HG03066 (cell line): ENCODE measurements around the gene PAQR5.
"Not testable (repeated sequence)": the region's sequence is repeated elsewhere in the genome, so short reads cannot be mapped to it uniquely, and the experiment has no call there.

ENCODE experiments used
- ATAC-seq: cut with Tn5 transposase; IDR thresholded peaks from one replicate; pipeline ENCODE4 v1.9.1; 2021; ENCODE audit warnings: low read depth; ENCODE audit not compliant: unreplicated experiment

The PAQR5 gene

DNA sequence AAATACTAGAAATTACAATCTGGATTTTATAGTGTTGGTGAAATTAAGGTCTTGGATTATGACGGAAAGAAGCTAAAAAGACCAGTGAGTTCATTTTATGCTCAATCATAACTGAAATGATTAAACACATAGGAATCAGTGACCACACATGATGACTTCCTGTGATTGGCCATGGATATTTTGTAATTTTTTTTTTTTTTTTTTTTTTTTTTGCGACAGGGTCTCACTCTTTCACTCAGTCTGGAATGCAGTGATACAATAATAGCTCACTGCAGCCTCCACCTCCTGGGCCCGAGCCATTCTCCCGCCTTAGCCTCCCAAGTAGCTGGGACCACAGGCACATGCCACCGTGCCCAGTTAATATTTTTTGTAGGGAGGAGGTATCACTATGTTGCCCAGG is 47.4 kb downstream of the PAQR5 start:
- no peak for ATAC-seq

DNA sequence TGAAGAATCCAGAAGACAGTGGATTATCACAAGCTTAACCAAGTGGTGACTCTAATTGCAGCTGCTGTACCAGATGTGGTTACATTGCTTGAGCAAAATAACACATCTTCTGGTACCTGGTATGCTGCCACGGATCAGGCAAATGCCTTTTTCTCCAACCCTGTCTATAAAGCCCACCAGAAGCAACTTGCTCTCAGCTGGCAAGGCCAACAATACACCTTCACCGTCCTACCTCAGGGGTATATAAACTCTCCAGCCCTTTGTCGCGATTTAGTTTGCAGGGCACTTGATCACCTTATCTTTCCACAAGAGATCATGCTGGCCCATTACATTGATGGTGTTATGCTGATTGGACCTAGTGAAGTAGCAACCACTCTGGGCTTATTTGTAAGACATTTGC is 52.6 kb downstream of the PAQR5 start:
- no peak for ATAC-seq

DNA sequence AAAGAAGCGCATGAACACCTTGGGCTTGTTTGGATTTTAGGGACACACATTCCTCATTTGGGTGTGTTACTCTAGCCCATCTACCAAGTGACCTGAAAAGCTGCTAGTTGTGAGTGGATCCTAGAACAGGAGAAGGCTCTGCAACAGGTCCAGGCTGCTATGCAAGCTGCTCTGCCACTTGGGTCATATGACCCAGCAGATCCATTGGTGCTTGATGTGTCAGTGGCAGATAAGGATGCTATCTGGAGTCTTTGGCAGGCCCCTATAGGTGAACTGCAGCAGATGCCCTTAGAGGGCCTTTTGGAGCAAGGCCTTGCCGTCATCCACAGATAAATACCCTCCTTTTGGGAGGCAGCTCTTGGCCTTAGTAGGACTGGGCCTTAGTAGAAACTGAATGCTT is 53.2 kb downstream of the PAQR5 start:
- no peak for ATAC-seq

DNA sequence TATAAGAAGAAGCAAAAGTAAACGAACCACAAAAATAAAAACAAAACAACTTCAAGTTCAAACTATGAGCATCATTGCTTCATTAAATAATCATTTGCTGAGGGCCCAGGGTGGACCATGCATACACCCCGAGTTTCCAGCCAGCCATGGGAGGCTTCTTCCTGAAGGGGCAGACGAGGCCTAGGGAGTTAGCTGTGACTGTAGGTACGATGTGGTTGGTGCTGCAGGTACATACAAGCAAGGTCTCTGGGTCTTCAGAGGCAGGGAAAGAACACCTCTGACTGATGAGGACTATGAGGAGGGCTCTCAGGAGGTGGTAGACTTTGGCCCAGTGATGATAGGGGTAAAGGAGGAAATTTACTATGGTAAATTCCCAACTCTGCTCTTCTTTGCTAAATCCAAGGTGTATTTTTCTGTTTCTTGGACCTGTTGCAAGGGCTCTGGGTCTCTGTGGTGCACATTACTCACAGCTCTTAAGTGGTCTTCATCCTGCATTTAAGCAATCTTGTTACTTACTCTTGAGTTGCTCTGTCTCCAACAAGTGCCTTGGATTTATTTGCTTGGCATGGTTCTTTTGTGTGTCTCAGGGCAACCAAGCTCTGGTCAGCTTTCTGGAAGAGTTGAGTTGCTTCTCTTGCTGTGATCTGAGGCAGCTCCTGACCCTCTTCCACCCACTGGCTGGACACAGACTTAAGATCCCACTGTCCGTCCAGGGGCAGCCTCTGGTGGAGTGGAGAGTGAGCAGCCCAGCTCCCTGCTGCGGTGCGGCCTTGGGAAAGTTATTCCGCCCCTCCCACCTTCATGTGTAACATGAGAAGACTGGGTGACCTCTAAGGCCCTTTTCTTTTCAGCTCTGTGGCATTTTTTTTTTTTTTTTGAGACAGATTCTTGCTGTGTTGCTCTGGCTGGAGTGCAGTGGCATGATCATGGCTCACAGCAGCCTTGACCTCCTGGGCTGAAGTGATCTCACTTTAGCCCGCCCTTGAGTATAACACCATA is 59.4 kb downstream of the PAQR5 start:
- ATAC-seq: no peak

DNA sequence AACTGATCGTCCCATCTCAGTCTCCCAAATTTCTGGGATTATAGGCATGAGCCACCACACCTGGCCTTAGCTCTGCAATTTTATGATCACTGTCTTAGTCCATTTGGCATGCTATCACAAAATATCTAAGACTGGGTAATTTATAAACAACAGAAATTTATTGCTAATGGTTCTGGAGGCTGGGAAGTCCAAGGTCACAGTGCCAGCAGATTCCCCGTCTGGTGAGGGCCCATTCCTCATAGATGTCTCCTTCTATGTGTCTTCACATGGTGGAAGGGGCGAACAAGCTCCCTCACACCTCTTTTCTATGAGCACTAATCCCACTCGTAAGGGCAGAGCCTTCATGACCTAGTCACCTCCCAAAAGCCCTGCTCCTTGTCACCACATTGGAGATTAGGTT is 60.1 kb downstream of the PAQR5 start:
- ATAC-seq: no peak

DNA sequence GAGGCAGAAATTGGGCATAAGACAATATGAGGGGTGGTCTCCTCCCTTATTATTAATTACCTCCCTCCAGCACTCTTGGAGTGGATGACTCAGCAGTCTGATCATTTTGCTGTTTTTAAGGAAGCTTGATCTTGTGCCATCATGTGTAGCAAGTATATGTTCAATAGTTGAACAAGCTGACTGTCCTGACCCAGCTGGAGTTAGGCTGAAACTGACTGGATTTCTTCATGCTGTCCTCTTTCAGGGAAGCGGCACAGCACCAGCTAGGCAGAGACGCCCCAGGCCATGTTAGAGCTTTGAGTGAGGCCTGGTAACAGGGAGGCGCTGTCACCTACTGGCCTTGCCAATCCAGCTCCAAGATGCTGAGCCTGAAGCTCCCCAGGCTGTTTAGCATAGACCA is 61.0 kb downstream of the PAQR5 start:
- no peak for ATAC-seq

DNA sequence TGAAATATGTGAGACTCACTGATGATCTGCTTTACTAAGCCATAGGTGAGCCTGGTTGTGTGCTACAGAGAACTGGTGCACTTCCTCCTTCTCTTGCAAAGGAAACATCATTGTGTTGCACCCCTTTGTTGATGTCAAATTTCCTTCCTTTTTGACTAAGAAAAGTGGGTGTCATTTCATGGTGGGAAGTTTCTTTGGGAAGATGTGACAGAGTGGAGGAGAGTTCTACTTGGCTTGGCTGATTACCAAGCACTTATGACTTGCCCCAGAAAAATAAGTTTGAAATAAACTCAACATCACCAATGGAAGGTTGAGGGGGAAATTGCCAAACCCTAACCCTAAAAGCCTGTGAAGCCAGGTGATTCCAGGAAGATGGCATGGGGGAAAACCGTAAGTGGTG is 61.9 kb downstream of the PAQR5 start:
- no peak for ATAC-seq

DNA sequence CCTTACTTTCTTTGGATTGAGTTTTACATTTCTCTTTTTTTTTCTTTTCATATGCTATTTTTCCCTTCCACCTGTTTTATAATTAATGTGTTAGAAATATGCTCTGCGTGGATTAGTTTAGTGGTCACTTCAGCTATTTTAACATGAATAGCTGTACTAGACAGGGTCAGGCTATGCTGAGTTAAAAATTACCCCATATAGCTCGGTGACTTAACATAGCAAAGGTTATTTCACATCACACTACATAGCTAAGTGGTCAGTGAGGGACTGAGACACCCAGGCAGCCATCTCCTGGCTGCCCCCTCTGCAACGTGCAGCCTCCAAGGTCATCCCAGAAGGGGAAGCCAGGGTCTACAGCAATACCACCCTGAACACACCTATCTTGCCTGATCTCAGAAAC is 68.5 kb downstream of the PAQR5 start:
- no peak for ATAC-seq

DNA sequence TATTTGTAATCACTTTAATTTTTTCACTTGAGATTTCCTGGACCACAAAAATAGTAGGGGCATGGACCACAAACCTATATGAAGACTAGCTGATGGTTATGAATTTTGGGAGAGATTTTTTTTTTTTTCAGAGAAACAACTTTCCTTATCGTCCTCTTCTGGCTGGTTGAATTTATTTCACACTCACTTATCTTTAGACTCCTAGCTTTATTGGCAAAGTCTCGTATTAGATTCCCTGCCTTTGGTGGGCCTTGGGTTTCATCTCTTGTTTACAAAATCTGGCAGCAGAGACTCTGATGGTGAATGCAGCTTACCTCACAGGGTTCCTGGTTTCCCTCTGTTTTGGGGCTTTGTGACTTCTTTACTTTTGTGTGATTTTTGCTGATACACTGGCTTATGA is 70.9 kb downstream of the PAQR5 start:
- ATAC-seq: no peak

DNA sequence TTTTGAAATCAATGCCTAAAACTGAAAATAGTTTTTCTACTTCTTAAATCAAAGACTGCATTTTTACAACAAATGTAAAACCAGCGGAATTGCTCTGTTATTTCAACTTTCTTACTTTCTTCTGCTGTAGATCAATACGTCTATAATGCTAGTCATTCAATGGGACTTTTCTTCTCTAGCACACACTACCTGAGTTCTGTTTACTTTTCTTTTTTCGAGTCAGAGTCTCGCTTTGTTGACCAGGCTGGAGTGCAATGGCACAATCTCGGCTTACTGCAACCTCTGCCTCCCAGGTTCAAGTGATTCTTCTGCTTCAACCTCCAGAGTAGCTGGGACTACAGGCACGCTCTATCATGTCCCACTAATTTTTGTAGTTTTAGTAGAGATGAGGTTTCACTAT is 74.7 kb downstream of the PAQR5 start:
- ATAC-seq: no peak

DNA sequence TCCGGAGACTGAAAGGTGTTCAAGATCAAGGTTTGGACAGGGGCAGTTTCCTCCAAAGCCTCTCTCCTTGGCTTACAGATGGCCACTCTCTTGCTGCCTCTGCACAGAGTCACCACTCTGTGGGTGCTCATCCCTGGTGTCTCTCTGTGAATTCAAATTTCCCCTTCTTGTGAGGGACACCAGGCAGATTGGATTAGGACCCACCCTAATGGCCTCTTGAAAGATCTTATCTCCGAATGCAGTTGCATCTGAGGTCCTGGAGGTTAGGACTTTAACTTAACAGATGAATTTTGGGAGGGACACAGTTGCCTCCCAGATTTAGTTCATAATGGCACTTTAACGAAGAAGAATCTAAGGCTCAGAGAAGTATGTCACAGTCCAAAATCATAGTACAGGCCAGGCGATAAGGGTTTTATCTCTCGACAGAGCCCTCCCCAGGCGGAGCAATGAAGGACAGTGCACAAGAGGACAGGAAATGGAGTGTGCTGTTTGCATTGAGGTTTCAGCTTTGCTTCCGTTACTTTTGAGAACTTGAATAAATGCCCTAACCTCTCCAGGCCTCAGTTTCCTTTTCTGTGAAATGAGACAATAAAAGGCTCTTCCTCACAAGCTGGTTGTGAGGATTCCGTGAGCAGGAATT is 76.6 kb downstream of the PAQR5 start:
- ATAC-seq: no peak

DNA sequence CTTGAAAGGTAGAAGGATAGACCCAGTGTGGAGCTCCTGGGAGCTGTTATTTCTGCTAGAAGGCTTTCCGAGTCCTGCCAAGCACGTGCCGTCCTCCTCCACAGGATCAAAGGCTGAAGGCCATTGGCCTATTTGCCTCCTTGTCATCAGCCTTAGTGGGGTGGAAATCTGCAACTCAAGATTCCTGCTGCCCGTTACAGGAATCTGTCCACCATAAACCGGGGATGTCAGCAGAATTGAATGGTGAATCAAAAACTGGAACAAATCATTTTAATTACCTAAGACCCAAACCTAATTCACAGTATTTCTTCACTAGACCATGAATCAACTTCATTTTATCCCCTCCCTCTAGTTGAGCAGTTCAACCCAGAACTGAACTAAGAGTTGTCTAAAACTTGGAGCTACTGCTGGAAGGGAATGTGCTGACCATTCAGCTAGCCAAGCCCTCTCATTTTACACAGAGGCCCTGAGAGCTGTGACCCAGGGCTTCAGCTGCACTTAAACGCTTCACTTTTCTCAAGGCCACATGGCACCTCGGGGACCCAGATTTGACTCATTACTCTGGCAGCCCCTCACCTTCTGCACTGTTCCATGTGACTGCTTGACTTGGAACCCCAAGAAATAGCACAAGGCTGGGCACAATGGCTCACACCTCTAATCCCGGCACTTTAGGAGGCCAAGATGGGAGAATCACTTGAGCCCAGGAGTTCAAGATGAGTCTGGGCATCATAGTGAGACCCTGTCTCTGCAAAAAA is 78.7 kb downstream of the PAQR5 start:
- no peak for ATAC-seq

DNA sequence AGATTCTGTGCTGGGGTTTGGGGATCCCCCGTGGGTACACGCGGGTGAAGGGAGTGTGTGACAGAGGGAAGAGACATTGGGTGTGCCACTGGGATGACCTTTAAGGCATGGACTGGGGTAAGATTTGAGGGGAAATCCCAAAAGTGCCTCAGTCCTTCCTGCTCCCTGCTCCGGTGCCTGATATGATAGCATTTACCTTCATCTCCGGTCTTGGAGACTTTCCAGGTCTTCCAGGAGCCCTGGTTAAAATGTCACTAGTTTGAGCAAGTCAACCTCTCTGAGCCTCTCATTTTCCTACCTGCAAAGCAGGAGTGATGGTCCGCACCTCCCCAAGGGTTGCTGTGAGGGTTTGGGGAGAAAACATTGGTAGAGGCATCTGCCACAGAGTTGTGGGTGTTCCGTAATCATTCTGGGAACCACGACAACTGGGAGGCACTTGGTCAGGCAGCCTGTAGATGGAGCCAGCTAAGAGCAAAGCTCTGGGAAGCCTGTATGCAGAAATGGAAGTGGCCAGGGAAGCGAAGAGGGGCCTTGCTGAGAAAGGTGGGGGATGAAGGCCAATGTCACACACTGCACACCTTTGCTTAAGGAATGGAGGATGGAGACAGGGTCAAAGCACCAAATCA is 81.5 kb downstream of the PAQR5 start:
- no peak for ATAC-seq

DNA sequence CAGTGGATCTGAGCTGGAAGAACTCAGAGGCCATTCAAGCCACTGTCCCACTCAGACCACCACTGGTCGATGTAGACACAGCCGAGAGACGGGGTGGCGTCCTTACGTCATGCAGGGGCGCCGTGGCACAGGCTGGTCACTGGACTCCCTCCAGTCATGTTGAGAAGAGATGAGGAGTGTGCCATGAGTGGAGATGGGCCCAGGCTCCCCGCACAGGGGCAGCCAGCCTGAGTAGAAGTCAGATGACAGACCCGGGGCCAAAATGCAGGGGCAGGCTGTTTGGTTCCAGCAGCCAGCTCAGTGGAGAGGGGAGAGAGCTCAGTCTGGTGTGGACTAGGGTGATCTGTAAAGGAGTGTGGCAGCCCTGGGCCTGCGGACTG is 82.0 kb downstream of the PAQR5 start:
- no peak for ATAC-seq

DNA sequence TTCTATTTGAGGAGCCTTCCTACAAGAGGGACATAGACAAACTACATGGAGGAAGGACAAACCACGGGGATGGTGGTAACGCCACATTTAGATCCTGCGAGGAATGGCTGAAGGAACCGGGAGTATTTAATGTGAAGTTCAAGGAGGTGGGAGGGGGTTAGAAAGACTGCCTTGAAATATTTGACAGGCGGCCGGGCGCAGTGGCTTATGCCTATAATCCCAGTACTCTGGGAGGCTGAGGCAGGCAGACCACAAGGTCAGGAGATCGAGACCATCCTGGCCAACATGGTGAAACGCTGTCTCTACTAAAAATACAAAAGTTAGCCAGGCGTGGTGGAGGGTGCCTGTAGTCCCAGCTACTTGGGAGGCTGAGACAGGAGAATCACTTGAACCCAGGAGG is 83.5 kb downstream of the PAQR5 start:
- not testable (repeated sequence) for ATAC-seq

DNA sequence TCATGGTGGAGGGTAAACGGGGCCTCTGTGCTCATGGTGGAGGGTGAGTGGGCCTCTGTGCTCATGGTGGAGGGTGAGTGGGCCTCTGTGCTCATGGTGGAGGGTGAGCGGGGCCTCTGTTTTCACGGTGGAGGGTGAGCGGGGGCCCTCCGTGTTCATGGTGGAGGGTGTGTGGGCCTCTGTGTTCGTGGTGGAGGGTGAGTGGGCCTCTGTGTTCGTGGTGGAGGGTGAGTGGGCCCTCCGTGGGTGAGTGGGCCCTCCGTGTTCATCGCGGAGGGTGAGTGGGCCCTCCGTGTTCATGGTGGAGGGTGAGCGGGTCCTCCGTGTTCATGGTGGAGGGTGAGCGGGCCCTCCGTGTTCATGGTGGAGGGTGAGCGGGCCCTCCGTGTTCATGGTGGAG is 85.4 kb downstream of the PAQR5 start:
- not testable (repeated sequence) for ATAC-seq

DNA sequence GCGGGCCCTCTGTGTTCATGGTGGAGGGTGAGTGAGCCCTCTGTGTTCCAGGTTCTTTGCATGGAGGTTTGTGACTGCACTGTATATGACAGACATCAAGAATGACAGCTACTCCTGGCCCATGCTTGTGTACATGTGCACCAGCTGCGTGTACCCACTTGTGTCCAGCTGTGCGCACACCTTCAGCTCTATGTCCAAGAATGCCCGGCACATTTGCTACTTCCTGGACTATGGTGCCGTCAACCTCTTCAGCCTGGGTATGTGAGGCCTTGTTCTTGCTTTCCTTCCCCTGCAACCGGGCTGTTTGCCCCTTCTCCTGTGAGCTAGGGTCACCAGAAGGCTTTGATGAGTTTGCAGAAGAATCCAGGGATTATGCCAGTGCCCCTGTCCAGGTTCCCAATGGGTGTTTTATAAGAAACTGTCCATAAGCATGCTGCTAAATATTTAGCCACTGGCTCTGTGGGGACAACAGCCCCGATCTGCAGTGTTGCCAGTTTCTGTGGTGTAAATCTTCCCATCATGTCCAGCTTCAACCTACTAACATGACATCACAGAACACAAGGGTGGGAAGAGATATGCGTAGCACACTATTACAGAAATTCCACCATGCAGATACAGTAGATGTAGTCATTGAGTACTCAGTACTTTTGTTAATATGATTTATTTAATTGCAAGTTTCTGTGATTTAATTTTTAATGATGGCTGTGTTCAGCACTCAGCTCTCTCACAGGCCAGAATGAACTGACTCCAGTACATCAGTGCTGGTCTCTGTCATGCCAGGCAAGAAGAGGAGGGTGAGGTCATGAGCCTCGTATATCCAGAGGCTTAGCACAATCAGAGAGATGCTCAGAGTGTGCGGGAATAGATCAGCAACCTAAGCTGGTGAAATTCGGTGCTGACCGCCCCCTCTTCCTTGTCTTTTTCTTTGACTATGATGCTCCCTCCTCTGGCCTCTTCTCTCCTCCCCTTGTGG is 86.2 kb downstream of the PAQR5 start:
- no peak for ATAC-seq

DNA sequence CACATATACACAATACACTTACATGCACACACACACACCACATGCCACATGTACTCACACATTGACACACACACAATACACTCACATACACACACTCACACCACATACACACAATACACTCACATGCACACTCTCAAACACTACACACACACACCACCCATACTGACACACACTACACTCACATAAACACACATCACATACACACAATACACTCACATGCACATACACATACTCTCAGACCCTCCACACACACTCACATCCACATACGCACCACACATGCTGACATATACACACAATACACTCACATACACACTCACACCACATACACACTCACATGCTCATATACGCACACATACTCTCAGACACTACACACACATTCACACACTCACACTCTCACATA is 87.1 kb downstream of the PAQR5 start:
- ATAC-seq: no peak

DNA sequence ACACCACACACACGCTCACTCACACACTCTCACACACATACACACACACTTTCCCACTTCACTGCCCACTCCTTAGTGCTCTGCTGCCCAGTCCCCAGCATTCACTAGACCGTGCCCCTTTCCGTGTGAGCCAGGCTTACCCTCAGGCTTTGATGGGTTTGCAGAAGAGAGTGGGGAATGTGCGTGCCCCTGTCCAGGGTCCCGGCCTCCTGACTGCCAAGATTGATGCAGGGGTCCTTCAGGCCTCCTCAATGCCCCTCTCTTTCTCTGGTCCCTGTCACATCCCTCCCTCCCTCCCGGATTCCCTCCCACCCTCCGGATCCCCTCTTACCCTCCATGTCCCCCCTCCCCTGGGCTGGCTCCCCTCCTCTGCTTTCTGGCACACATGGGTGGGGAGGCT is 87.6 kb downstream of the PAQR5 start:
- ATAC-seq: no peak

DNA sequence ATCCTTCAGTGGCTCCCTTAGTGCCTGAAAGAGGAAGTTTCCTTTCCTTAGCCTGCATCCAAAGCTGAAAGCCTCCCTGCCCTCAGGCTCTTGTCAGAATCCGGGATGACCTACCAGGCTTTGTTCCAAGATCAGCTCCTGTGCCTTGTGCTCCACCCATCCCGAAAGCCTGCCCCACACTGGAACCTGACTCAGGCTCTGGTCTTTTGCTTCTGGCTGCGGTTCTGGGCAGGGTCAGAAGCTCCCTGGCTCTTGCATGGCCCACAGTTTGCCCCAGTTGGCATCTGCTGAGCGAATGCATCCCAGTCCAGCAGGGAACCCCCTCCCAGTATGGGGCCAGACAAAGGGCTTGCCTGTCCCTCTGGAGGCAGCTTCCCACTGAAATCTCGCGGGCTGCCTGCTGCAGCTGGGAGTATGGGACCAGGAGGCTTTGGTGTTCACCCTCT is 89.6 kb downstream of the PAQR5 start:
- ATAC-seq: no peak
